HG03135 (cell line): ENCODE results near the gene AP3B1.

Experiments used
- ATAC-seq: cut with Tn5 transposase; IDR thresholded peaks from one replicate; pipeline ENCODE4 v1.9.1; 2021; ENCODE audit warnings: mild to moderate bottlenecking, moderate library complexity; ENCODE audit not compliant: unreplicated experiment

Gene AP3B1, protein sequence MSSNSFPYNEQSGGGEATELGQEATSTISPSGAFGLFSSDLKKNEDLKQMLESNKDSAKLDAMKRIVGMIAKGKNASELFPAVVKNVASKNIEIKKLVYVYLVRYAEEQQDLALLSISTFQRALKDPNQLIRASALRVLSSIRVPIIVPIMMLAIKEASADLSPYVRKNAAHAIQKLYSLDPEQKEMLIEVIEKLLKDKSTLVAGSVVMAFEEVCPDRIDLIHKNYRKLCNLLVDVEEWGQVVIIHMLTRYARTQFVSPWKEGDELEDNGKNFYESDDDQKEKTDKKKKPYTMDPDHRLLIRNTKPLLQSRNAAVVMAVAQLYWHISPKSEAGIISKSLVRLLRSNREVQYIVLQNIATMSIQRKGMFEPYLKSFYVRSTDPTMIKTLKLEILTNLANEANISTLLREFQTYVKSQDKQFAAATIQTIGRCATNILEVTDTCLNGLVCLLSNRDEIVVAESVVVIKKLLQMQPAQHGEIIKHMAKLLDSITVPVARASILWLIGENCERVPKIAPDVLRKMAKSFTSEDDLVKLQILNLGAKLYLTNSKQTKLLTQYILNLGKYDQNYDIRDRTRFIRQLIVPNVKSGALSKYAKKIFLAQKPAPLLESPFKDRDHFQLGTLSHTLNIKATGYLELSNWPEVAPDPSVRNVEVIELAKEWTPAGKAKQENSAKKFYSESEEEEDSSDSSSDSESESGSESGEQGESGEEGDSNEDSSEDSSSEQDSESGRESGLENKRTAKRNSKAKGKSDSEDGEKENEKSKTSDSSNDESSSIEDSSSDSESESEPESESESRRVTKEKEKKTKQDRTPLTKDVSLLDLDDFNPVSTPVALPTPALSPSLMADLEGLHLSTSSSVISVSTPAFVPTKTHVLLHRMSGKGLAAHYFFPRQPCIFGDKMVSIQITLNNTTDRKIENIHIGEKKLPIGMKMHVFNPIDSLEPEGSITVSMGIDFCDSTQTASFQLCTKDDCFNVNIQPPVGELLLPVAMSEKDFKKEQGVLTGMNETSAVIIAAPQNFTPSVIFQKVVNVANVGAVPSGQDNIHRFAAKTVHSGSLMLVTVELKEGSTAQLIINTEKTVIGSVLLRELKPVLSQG

DNA sequence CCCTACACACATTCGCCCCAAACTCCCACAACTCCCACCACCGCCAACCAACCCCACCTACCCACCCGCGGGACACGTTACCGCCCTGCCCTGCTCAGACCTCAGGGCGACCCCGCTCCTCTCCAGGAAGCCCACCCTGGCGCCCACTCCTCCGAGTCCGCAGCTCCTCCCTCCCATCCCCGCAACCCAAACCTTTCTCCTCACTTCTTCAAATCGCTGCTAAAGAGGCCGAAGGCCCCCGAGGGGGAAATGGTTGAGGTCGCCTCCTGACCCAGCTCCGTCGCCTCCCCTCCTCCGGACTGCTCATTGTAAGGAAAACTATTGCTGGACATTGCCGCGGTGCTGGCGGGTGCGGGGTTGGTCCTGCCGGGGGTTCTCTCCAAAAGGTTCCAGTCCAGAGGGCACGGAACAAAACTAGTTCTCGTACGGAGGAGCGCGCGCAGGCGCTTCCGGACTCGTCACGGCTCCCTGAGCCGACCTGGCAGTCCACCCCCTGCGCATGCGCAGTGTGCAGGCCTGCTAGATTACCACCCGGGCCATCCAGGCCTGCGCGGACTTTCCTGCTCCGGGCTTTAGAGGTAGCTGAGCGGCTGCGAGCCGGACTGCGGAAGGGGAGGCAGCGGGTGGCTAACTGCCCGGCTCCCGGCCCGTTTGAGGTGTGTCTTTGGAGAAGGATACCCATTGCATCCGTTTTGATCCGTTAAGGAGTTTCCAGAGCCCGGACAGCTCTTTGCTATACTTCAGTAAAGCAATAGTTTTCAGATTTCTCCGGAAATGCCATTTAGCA lies at the start of gene AP3B1:
AP3B1 (minus strand) TSS at position 451 of the 787 bp plus-strand sequence; CDS start at position 332, 119 bp downstream.
- ATAC-seq = peak; percentile 94

DNA sequence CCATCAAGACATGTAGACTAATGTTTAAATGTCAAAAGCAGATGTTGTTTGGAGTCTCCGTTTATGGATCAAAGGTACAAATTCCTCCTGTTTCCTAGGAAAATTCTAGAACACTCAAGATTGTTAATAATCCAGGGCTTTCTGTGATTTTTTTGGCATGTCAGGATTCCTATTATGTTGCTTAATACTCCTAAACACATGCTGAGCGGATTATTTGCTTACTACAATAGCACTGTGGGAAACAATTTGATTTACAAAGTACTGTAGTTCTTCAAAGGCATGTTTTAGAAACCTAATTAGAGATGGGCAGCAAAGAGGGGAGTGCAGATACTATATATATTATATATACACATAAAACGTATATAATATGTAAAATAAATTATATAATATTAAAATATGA lies 46.9 kb upstream of the AP3B1 start:
- ATAC-seq = no peak

DNA sequence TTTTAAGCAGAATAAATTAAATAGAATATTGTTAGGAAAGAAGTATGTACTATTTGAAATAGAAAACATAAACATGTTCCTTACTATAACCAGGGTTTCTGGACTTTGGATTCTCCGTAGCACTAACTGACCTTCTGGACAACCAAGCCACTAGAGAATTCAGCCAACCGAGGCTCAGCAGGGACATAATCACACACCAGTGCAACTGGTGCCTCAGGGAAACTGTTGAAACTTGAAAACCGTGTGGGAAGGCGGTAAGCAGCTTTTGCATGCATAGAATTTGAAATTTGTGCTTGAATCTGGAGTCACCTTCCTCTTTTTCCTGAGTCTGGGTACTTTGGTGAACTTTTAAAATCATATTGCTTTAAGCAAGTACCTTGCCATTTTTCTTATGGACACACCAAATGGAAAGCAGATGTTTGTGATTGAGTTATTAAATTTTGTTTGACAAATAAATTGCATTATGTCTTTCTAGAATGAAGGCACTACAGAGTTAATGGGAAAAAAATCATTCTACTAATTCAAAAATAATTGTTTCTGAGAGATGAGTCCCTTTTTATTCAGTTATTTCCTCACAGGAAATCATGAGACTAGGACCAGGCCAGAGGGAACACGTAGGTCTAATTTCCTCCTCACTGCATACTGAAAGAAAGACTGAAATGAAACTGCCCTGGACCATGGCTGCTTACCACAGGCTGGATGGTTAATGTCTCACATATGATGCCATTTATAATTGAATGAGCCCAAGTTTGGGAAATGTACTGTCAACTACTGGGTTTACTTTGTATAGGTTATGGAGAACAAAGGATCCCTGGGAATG lies 45.3 kb upstream of the AP3B1 start:
- ATAC-seq = no peak

DNA sequence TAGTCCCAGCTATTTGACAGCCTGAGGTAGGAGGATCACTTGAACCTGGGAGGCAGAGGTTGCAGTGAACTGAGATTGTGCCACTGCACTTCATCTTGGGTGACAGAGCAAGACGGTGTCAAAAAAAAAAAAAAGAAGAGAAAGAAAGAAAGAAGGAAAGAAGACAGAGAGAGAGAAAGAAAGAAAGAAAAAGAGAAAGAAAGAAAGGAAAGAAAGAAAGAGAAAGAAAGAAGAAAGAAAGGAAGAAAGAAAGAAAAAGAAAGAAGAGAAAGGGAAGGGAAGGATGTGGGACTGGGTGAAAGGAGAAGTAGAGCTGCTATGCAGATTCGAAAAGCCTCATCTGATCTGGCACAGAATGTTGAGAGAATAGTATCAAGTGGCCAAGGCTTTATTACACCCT lies 42.2 kb upstream of the AP3B1 start:
- no peak for ATAC-seq

DNA sequence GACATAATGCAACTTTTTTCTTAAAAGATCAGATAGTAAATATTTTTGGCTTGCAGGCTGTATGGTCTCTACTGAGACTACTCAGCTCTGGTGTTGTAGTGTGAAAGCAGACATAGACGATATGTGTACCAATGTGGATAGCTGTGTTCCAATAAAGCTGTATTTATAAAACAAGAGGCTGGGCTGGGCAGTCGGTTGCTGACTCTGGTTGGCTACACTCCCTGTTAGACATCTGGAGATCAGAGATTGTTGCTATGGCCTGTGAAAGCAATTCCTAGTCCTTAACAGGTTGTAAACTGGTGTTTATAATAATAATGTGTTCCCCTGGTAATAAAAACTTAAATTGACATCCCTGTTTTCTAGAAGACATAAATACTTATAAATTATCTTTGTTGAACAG lies 41.5 kb upstream of the AP3B1 start:
- no peak for ATAC-seq

DNA sequence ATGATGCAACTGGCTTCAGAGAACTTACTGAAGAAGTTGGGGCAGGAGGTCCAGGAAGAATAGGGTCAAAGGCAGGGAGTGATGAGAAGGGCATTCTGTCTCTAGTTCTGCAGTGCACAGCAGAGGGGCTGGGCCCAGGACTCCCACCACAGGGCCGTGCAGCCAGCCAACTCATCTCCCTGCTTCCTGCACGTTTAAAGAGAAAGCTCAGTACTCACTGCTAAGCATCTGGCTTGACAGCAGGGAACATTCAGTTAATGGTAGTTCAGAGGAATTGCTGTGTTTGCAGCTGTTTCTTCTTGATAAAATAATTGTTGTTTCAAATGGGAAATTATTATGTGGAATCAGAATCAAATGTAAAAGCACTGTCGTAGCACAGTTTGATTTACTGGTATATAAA lies 40.3 kb upstream of the AP3B1 start:
- ATAC-seq = no peak

DNA sequence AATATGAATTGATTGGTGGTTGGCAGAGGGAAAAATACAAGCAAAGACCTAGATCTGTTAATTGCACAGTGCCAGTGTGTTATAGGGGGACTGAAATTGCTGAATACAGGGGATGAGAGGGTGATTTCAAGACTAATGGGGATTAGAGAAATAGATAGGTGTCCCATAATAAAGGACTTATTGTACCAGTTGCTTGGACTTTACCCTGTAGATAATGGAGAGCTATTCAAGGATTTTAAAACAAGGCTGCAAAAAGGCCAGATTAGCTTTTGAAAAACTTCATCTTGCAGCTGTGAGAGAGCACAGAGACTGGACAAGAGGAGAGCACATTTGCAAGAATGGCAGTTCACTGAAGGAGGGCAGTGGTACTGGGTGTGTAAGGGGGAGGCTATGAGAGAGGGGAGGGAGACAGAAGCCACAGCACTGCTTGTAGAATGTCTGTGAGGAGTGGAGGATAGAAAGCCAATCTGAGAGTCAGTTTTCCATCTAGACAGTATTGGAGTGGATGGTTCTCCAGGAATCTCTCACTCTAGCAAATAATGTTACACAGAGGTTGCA lies 37.1 kb upstream of the AP3B1 start:
- no peak for ATAC-seq

DNA sequence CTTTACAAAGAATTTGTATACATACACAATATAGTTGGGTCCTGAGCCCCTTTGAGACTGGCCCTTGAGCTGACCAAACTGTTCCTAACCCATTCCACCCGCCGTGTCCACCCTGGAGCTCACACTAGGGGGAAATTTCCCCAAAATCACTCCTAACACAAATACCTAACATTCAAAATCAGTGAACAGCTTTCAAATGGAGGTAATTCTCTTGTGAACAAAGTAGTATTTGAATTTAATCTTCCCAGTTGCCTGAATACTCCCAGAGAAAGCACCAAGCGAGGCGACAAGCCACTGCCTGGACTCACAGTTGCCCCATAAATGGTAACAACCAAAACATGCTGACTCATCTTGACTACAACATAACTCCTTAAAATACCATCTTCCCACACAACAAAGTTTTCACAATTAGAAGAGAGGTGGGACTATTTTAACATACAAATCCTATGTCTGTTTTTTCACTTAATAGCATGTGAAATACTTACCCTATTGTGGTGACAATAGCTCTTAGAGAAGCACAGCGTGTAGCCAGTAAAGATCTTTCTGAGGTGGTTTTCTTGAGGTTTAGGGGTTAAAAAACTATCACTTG lies 34.2 kb upstream of the AP3B1 start:
- no peak for ATAC-seq

DNA sequence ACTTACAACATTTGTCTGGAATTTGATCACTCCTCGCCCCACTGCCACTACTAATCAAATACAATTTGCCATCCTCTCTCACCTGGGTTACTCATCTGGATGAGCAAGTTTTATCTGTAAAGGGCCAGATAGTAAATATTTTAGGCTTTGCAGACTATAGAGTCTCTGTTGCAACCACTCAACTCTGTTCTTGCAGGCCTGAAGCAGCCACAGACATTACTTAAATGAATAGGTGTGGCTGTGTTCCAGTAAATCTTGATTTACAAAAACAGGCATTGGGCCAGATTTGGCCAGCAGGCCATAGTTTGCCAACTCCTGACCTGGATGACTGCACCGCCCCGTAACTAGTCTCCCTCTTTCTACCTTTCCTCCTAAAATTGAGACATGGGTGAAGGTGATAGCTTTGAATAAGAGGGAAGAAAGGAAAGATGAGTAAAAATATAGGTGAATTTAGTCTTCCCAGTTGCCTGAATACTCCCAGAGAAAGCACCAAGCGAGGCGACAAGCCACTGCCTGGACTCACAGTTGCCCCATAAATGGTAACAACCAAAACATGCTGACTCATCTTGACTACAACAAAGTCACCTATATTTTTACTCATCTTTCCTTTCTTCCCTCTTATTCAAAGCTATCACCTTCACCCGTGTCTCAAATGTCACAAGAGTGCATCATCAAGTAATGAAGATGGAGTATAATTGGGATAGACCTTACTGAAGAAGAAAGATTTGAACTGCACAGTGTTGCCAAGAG lies 33.4 kb upstream of the AP3B1 start:
- no peak for ATAC-seq

DNA sequence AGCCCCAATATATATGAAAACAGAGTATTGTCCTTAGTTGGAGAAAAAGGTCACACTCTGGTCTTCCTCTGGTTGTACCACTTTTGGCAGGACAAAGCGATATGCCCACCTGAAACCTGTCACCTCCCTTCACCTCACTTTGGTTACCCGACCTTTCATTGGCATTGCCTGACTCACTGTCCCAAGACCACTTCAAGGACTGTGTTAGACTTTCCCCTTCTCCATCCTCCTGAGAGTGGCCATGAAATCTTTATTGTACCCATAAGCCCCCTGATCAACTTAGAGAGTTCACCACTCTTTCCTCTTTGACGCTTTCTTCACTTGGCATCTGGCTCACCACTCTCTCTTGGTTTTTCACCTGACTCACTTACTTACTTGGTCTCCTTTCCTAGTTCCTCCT lies 32.4 kb upstream of the AP3B1 start:
- no peak for ATAC-seq

DNA sequence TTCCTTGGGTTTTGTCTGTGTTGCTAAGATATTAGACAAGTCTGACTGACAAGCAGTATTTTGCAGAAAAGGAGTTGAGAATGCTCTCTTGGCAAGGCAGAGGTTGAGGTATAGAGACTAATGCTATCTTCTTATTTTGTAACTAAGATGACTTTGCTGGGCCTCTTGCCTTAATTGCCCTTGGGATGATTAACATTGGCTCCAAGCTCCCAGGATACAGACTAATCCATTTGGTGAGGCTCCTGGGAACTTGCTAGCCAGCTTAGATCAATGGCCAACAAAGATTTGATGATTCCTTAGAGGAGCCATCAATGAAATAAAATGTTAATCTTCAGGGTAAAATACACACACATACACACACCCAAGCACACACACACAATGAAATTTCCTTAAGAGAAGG lies 28.7 kb upstream of the AP3B1 start:
- no peak for ATAC-seq

DNA sequence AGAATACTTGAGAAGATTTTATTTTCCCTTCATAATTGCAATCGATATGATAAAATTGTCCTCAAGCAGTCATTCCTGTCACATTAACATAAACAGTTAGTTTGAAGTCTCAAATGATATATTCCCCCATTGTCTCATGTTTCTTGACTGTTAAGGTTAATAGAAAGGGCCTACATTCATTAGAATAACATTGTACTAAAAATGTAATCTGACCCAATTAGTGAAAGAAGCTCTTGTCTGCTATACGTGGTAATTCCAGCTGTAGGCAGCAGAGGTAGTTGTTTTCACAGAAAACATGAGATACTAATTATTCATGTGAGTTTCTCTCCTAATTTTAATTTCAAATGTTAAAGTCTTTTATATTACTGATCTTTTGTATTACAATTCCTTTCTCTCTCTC lies 25.9 kb upstream of the AP3B1 start:
- ATAC-seq = no peak

DNA sequence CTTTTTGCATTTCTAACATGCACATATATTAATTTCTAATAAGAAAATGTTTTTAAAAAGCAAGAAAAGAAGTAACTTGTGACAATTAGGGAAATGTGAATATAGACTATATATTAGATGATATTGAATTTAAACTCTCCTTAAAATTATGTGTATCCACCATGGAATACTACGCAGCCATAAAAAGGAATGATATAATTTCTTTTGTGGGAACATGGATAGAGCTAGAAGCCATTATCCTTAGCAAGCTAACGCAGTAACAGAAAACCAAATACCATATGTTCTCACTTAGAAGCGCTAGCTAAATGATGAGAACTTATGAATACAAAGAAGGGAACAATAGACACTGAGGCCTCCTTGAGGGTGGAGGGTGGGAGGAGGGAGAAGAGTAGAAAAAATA lies 23.8 kb upstream of the AP3B1 start:
- no peak for ATAC-seq

DNA sequence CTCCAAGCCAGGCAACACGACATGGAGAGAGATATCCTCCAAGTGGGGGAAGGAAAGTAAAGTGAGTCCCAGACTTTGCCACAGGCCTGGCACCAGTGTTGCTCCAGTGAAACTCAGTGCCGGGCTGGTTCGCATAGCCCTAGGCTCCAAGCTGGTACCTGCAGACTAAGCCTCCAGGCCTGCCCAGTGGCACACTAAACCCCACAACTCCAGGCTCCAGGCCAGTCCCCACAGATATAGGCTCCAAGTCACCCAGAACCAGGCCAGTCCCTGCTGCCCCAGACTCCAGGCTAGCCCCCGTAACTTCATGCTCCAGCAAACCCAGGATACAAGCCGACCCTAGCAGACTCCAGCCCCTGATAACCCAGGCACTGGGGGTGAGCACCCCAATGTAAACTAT lies 23.0 kb upstream of the AP3B1 start:
- no peak for ATAC-seq

DNA sequence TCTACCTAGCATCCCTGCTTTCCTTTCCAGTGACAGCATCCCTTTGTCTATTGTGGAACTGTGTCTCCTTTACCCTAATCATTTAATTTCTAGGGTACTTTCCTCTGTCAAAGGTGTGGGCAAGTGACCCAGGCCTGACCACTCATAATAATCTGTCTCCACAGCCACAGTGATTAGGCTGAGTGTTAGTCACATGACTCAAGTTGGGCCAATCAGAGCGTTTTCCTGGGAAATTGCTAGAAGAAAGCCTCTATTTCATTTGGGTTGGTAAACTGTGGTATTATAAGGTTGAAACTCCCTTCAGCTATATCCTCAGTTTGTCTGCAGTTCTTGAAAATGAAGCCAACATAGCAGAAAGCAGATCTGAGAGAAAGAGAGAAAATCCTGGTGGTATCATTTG lies 14.2 kb upstream of the AP3B1 start:
- ATAC-seq = no peak

DNA sequence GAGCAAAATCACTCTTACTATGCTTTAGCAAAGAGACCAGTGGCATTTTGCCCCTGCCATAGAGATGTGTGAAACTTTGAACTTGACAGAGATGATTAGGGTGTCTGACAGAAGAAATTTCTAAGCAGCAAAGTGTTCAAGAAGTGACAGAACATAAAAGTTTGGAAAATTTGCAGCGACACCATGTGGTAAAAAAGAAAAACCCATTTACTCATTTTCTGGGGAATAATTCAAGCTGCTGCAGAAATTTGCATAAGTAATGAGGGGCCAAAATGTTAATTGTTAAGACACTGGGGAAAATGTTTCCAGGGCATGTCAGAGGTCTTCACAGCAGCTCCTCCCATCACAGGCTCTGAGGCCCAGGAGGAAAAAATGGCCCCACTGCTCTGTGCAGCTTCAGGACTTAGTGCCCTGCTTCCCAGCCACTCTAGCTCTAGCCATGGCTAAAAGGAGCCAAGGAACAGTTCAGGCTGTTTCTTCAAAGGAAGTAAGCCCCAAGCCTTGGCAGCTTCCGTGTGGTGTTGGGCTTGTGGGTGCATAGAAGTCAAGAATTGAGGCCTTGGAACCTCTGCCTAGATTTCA lies 6.1 kb upstream of the AP3B1 start:
- ATAC-seq = no peak

DNA sequence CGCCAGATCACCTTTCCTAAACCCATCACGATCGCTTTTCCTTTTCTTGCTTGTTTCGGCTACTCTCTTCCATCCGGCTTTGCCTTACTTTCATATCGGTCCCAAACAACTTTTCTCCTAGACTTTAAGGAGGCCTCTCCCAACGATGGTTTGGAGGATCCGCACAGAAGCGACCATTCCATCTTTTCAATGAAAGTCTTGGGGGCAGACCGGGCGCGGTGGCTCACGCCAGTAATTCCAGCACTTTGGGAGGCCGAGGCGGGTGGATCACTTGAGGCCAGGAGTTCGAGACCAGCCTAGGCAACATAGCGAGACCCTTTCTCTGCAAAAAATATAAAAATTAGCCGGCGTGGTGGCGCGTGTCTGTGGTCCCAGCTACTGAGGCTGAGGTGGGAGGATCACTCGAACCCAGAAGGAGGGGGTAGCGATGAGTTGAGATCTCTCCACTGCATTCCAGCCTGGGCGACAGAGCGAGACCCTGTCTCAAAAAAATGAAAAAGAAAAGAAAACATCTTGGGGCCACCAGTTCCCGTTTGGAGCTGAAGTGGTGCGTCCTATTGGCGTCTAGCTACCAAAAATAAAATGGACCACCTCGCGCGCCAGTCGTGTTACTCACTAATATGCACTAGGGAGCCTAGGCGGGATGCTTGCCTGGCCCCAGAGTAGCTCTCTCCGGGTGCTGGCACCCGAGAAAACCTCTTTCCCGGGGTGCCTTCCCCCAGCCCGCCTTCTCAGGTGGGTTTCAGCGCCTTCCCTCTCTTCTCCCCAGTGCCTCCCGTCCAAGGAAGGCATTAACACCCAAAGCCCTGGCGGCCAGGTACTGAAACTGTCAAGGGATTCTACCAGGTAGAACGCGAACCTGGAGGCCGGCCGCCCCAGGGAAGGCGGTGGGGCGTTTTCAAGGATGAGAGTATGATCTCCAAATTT lies 800 bp upstream of the AP3B1 start:
- ATAC-seq = peak; percentile 27
